GM18907 (cell line): ENCODE data around the gene OR4X1.
"Not testable (repeated sequence)": the region's sequence is repeated elsewhere in the genome, so short reads cannot be mapped to it uniquely, and the experiment has no call there.

Experiments
- ATAC-seq: cut with Tn5 transposase; IDR thresholded peaks from one replicate; pipeline ENCODE4 v1.9.1; 2021; ENCODE audit warnings: mild to moderate bottlenecking, moderate library complexity; ENCODE audit not compliant: unreplicated experiment

OR4X1 gene, protein sequence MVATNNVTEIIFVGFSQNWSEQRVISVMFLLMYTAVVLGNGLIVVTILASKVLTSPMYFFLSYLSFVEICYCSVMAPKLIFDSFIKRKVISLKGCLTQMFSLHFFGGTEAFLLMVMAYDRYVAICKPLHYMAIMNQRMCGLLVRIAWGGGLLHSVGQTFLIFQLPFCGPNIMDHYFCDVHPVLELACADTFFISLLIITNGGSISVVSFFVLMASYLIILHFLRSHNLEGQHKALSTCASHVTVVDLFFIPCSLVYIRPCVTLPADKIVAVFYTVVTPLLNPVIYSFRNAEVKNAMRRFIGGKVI

DNA sequence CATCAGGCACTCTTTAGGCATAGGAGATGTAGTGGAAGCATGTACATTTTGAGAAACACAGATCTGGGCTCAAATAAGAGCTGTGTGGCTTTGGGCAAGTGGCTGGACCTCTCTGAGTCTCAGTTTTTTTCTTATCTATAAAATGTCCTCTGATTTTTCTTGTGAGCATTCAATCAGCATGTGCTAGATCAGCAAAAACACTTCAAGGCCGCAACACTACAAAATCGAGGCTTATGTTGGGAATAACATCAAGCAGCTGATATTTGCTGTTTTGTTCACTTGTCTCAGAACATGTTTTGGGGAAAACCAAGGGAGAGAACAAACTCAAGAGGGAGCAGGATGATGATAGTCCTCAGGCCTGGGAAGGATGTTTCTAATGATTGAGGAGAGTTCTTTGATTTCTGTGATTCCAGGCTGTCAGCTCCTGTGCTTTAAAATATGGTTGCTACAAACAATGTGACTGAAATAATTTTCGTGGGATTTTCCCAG is at the start of gene OR4X1:
Gene OR4X1, plus strand, starts transcription at position 439 of the 489 bp plus-strand sequence. Its CDS starts 0 bp downstream, at position 439.
- ATAC-seq, result no peak

DNA sequence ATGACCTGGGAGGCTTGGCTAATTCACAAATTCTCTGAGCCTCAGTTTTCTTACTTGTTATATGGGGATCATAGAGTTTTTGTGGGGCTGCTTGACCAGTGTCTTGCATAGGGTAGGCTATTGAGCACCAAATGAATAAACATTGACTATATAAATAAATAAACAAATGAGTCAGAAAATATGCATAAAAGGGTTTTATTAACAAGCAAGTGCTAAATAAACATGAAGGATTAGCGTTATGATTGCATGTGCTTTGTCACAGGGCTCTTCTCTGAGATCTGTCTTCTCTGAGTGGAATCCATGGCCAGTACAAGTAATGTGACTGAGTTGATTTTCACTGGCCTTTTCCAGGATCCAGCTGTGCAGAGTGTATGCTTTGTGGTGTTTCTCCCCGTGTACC is 47.2 kb upstream of the OR4X1 start, which contains the start of gene OR4B1:
Gene OR4B1, plus strand, starts transcription at position 301 of the 400 bp plus-strand sequence. Its CDS starts 0 bp downstream, at position 301.
- ATAC-seq, result no peak

DNA sequence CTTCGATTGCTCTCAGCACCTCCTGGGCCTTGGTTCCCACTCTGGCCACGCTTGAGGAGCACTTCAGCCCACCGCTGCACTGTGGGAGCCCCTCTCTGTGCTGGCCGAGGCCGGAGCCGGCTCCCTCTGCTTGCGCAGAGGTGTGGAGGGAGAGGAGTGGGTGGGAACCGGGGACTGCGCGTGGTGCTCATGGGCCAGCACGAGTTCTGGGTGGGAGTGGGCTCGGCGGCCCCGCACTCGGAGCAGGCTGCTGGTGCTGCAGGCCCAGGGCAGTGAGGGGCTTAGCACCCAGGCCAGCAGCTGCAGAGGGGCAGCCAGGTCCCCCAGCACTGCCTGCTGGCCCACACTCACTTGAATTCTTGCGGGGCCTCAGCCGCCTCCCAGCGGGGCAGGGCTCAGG is 34.9 kb upstream of the OR4X1 start:
- ATAC-seq, result no peak

DNA sequence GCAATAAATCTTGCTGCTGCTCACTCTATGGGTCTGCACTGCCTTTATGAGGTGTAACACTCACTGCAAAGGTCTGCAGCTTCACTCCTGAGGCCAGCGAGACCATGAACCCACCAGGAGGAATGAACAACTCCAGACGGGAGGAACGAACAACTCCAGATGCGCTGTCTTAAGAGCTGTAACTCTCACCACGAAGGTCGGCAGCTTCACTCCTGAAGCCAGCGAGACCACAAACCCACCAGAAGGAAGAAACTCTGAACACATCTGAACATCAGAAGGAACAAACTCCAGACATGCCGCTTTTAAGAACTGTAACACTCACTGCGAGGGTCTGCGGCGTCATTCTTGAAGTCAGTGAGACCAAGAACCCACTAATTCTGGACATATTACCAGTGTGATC is 33.6 kb upstream of the OR4X1 start:
- not testable (repeated sequence) for ATAC-seq

DNA sequence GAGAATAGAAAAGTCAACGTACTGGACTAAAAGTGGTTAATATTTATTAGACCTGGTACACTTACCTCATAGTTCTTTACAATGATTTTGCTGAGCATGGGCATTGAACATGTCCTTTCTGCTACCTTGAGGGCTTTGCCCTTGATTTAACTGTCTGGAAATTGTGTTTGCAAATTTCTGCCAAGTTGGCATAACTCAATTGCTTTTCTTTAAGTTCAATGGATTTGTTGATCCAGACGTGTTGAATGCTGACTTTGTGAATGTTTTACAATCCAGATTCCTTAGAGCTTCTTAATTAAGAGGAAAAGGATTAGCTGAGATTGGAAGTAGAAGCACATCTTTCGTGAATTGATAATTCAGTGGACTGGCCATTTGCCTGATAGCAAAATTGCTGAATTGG is 25.9 kb upstream of the OR4X1 start:
- ATAC-seq, result no peak

DNA sequence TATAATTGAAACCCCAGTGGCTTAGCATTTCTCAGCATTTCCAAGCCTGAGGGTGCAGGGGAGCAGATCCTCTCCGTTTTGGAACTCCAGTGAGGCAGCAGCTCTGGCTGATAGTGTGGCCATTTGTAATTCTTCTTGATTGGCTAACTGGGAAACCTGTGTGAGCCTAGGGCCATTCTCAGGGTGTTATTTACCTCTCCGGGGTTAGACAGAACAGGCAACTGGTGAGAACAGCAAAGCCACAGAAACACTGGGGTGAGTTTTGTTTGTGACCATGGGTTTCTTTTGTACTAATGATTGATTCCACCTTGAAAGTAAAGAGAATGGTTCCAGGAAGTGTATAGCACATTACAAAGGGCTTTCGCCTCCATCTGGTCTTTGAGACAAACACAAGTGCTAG is 21.2 kb upstream of the OR4X1 start:
- no peak for ATAC-seq

DNA sequence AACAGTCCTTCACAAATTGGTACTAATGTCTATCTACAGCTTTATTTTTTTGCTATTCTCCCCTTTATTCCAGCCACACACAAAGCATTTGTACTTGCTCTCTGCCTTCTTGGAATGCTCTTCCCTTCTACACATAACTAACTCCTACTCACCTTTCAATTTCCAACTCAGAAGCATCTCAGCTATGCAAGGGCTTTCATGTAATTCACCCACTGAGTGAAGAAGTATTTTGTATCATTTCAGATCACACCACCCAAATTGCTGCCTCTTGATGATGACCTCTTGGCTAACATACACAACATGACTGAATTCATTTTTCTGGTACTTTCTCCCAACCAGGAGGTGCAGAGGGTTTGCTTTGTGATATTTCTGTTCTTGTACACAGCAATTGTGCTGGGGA is 18.9 kb upstream of the OR4X1 start, which contains the start of gene OR4X2:
Gene OR4X2, plus strand, starts transcription at position 301 of the 400 bp plus-strand sequence. Its CDS starts 0 bp downstream, at position 301.
- no peak for ATAC-seq

DNA sequence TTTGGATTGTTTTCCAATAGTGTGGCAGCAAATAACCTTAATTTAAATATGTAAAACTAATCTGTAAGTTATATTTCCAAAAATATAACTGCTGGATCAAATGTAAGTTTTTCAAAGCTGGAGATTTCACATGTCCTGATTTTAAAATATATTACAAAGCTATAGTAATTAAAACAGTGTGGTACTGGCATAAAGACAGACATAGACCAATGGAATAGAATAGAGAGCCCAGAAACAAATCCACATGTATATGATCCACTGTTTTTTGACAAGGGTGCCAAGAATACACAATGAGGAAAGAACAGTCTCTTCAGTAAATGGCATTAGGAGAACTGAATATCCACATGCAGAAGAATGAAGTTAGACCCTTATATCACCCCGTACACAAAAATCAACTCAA is 14.8 kb upstream of the OR4X1 start:
- ATAC-seq, result no peak

DNA sequence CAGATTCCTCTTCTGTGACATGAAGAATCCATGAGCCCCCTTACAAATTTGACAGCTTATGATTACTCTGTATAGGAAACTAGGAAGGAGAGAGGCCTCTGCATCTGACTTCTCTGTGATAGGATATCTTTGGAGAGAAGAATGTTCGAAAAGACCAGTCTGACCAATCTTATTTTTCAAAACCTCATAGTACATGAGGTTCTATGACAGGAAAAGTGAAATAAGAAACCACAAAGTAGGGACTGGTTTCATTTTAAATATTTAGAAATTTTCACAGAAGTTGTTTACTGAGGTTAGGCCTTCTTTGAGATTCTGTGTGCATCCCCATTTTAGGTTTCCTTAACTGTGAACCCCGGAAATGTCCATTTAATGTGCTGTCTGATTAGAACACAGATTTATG is 2.1 kb upstream of the OR4X1 start:
- ATAC-seq, result no peak

DNA sequence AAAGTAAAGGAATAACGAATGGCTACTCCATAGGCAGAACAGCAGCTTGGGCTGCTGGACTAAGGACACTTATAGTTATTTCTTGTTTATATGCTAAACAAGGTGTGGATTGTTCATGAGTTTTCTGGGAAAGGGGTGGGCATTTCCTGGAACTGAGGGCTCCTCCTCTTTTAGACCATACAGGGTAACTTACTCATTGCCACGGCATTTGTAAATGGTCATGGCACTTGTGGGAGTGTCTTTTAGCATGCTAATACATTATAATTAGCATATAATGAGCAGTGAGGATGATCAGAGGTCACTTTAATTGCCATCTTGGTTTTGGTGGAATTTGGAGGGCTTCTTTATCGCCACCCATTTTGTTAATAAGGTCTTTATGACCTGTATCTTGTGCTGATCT is 7.0 kb downstream of the OR4X1 start:
- ATAC-seq, result no peak

DNA sequence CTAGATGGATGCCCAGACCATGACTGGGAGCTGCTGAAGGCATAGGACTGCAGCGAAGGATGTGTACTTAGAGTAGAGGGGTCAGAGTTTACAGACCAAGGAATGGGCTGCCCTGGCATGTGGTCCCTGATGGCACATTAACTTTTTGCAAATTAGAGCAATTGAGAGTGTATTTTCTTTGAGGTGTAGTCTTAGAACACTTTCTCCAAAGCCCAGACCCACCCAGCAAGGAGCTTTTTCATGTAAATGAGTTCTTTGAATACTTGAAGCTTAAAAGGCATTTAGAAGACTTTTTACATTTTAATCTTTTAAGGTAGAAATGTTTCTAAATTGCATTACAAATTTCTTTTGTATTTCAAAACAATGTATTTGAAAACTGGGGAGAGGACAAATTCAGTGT is 8.9 kb downstream of the OR4X1 start:
- ATAC-seq, result no peak

DNA sequence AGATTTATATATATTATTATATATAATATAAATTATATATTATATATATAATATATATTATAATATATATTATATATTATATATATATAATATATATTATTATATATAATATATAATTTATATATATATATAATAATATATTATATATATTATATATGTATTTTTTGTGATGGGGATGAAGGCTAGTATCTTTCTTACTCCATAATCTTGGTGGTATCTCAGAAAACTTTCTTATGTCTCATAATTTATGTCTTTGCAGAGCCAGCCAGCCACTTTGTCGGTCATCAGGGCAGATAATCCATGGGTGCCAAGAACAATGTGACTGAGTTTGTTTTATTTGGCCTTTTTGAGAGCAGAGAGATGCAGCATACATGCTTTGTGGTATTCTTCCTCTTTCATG is 42.3 kb downstream of the OR4X1 start, which contains the start of gene OR4S1:
Gene OR4S1, plus strand, starts transcription at position 301 of the 400 bp plus-strand sequence. Its CDS starts 0 bp downstream, at position 301.
- no peak for ATAC-seq

DNA sequence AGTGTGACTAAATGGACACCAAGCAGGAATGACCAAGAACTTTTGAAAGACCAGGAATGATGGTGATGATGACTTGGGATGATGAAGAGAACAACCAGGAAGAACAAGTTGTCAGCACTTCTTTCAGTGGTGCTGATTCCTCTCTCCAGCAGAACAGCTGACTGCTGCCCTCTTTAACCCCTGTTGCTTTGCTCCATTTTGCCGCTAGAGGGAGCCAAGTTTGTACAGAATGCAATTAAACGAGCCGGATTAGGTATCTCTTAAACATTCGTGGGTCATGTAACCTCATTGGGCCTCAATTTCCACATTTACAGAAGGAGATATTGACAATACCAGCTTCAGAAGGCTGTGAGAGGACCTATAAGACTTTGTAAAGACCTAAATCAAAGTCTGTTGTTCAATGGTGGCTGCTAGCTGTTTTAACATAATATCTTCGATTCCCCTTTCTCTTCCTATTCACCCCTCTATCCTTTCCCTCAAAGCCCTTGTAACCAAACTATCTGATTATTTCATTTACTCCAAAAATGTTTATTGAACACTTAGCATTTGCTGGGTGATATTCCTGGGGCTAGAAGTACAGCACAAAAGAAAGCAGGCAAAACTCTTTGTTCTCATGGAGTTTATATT is 44.2 kb downstream of the OR4X1 start:
- ATAC-seq, result peak; percentile 91

DNA sequence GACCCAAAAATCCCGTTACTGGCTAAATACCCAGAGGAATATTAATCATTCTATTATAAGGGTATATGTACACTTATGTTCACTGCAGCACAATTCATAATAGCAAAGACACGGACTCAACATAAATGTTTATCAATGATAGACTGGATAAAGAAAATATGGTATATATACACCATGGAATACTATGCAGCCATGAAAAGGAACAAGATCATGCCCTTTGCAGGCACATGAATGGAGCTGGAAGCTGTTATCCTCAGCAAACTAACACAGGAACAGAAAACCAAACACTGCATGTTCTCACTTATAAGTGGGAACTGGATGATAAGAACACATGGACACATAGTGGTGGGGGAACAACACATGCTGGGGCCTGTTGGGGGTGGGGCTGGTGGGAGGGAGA is 49.9 kb downstream of the OR4X1 start:
- ATAC-seq, result not testable (repeated sequence)
